GM18505 (cell line): ENCODE measurements around the gene KIAA1328.

Experiments
- ATAC-seq: cut with Tn5 transposase; IDR thresholded peaks from one replicate; pipeline ENCODE4 v1.9.1; 2021; ENCODE audit not compliant: unreplicated experiment
- POLR2A ChIP-seq: IDR thresholded peaks from 4 replicates; pipeline ENCODE4 v1.6.1; 2011; ENCODE audit warnings: borderline replicate concordance; ENCODE audit not compliant: insufficient read depth, insufficient read length; ENCODE audit errors: extremely low read depth

The KIAA1328 gene

GRCh38 chr18:37231251-37231650 is 402.3 kb downstream of the KIAA1328 start:
- no peak for TF ChIP-seq POLR2A
- no peak for ATAC-seq

GRCh38 chr18:37235583-37235982 is 406.7 kb downstream of the KIAA1328 start:
- TF ChIP-seq POLR2A: no peak
- ATAC-seq: no peak

- no peak for TF ChIP-seq POLR2A
- no peak for ATAC-seq
Measured at GRCh38 chr18:37238282-37239108, 409.6 kb downstream of the KIAA1328 start.

GRCh38 chr18:37242091-37242490 is 413.2 kb downstream of the KIAA1328 start:
- TF ChIP-seq POLR2A: no peak
- no peak for ATAC-seq

- TF ChIP-seq POLR2A: no peak
- no peak for ATAC-seq
Measured at GRCh38 chr18:37242826-37243560, 414.1 kb downstream of the KIAA1328 start.

GRCh38 chr18:37243741-37244140 is 414.8 kb downstream of the KIAA1328 start:
- no peak for ATAC-seq
- TF ChIP-seq POLR2A: no peak

- TF ChIP-seq POLR2A: no peak
- no peak for ATAC-seq
Measured at GRCh38 chr18:37244618-37245017, 415.7 kb downstream of the KIAA1328 start.

- no peak for TF ChIP-seq POLR2A
- ATAC-seq: no peak
Measured at GRCh38 chr18:37246779-37247340, 417.9 kb downstream of the KIAA1328 start.

- ATAC-seq: no peak
- TF ChIP-seq POLR2A: no peak
Measured at GRCh38 chr18:37247497-37248161, 418.7 kb downstream of the KIAA1328 start.

GRCh38 chr18:37248281-37248680 is 419.4 kb downstream of the KIAA1328 start:
- no peak for ATAC-seq

GRCh38 chr18:37249171-37249886 is 420.4 kb downstream of the KIAA1328 start:
- TF ChIP-seq POLR2A: no peak
- no peak for ATAC-seq

More at GRCh38 chr18:37248281-37248680, 419.4 kb downstream of the KIAA1328 start:
- no peak for TF ChIP-seq POLR2A

- ATAC-seq: no peak
- no peak for TF ChIP-seq POLR2A
Measured at GRCh38 chr18:37249895-37250618, 421.1 kb downstream of the KIAA1328 start.
